HCT116 (cell line): Measurements from ENCODE around the gene BBX. TPM values are rescaled to one million over a fixed set of nuclear protein-coding genes. Genes with fewer than 3 reads are reported as not detected.

Source experiments
- ATAC-seq: fragments of 200-7000 bp; cut with Tn5 transposase; 2 replicates; pipeline ENCODE4 v1.9.1; 2020; ENCODE audit warnings: mild to moderate bottlenecking, moderate library complexity
- BruUV-seq: library from RNA; stranded (reverse); fragments of 400-500 nt; replicated peaks from 2 replicates; lab custom pipeline; 2021; lab: Mats Ljungman, UMichigan
- CTCF ChIA-PET: fragments of 300-600 bp; sonication (Branson Sonifier 250); formaldehyde crosslinking; loops from one replicate; lab custom pipeline; 2021; ENCODE audit warnings: antibody characterized with exemption; lab: Charles Lee
- POLR2A ChIA-PET: fragments of 300-600, 350-600 bp; sonication (Branson Sonifier 250); formaldehyde crosslinking; loops from one replicate; lab custom pipeline; 2021; ENCODE audit warnings: antibody characterized with exemption; lab: Charles Lee
- RAD21 ChIA-PET, 2 experiments: fragments of 300-600 bp; sonication (Branson Sonifier 250); formaldehyde crosslinking; loops; one replicate each; lab custom pipeline; 2023; ENCODE audit warnings: low total read pairs in 2 of 2; ENCODE audit not compliant: uncharacterized antibody in 2 of 2, unreplicated experiment in 2 of 2, low non-redundant PET in 1 of 2; lab: Charles Lee
- DNase-seq: peaks from one replicate; pipeline ENCODE4 v3.0.0-alpha.2; 2010; ENCODE audit warnings: low read depth, low spot score
- H2AFZ ChIP-seq: fragments of 200-600 bp; shearing (Covaris generic), sonication (generic); 2 replicates; pipeline ENCODE4 v1.6.1; 2017; ENCODE audit warnings: low read depth, mixed run types, mixed read lengths, antibody characterized with exemption, low read length; ENCODE audit not compliant: poor library complexity, severe bottlenecking
- H3K27ac ChIP-seq: 2 replicates; pipeline ENCODE4 v1.5.1; 2012; ENCODE audit warnings: low read depth, low read length
- H3K27me3 ChIP-seq: fragments of 200-600 bp; sonication (generic); 2 replicates; pipeline ENCODE4 v1.6.1; 2016; ENCODE audit warnings: mixed run types, low read length, mixed read lengths; ENCODE audit not compliant: insufficient read depth
- H3K36me3 ChIP-seq, 2 experiments: fragments of 200-500 bp in 1 of 2; fragments of 200-600 bp in 1 of 2; sonication (Bioruptor generic) in 1 of 2; sonication (generic) in 1 of 2; 2 replicates each; pipeline versions ENCODE4 v1.5.1 to v1.6.1; 2014 to 2016; ENCODE audit warnings: low read length in 2 of 2, inconsistent platforms in 1 of 2, mixed read lengths in 1 of 2, mixed run types in 1 of 2; ENCODE audit not compliant: insufficient read depth in 2 of 2, control insufficient read depth in 1 of 2
- H3K4me1 ChIP-seq, 2 experiments: fragments of 200-600 bp in 1 of 2; sonication (generic) in 1 of 2; 2 replicates each; pipeline versions ENCODE4 v1.5.1 to v1.6.1; 2012 to 2017; ENCODE audit warnings: low read length in 2 of 2, inconsistent platforms in 1 of 2, mild to moderate bottlenecking in 1 of 2, mixed read lengths in 1 of 2, mixed run types in 1 of 2, moderate library complexity in 1 of 2; ENCODE audit not compliant: insufficient read depth in 2 of 2, control insufficient read depth in 1 of 2
- H3K4me2 ChIP-seq: fragments of 200-600 bp; sonication (generic); 2 replicates; pipeline ENCODE4 v1.6.1; 2017; ENCODE audit warnings: mixed run types, low read length, mixed read lengths
- H3K4me3 ChIP-seq, 2 experiments: fragments of 200-600 bp in 1 of 2; sonication (generic) in 1 of 2; replicated peaks in 1 of 2; 2 replicates each; pipeline ENCODE4 v1.5.1; 2011 to 2016; ENCODE audit warnings: low read length in 2 of 2, control low read depth in 1 of 2, low read depth in 1 of 2, mild to moderate bottlenecking in 1 of 2, mixed read lengths in 1 of 2, mixed run types in 1 of 2
- H3K79me2 ChIP-seq: fragments of 200-600 bp; sonication (generic); 2 replicates; pipeline ENCODE4 v1.6.1; 2017; ENCODE audit warnings: mild to moderate bottlenecking, mixed run types, low read length, moderate library complexity, mixed read lengths; ENCODE audit not compliant: insufficient read depth
- H3K9ac ChIP-seq: fragments of 200-600 bp; sonication (generic); 2 replicates; pipeline ENCODE4 v1.6.1; 2016; ENCODE audit warnings: low read length, mixed read lengths
- H3K9me2 ChIP-seq: fragments of 200-600 bp; sonication (generic), shearing (Covaris generic); 2 replicates; pipeline ENCODE4 v1.6.1; 2017; ENCODE audit warnings: mixed run types, mild to moderate bottlenecking, moderate library complexity; ENCODE audit not compliant: insufficient read depth
- H3K9me3 ChIP-seq, 2 experiments: fragments of 200-500 bp in 1 of 2; fragments of 200-600 bp in 1 of 2; sonication (Bioruptor generic) in 1 of 2; sonication (generic) in 1 of 2; 2 replicates each; pipeline ENCODE4 v1.6.1; 2014 to 2017; ENCODE audit warnings: low read length in 2 of 2, mixed read lengths in 2 of 2, inconsistent platforms in 1 of 2, low read depth in 1 of 2, mild to moderate bottlenecking in 1 of 2, mixed run types in 1 of 2, moderate library complexity in 1 of 2; ENCODE audit not compliant: control insufficient read depth in 1 of 2, insufficient read depth in 1 of 2
- H4K20me1 ChIP-seq: fragments of 200-600 bp; sonication (generic), shearing (Covaris generic); 2 replicates; pipeline ENCODE4 v1.6.1; 2017; ENCODE audit warnings: mixed run types, mild to moderate bottlenecking, moderate library complexity; ENCODE audit not compliant: insufficient read depth
- CBX3 ChIP-seq: IDR thresholded peaks from 2 replicates; pipeline ENCODE4 v1.6.1; 2012; ENCODE audit warnings: low read depth
- EGR1 ChIP-seq: IDR thresholded peaks from 2 replicates; pipeline ENCODE4 v1.6.1; 2012; ENCODE audit warnings: low read depth
- EZH2 ChIP-seq: fragments of 200-600 bp; sonication (generic); IDR thresholded peaks from 2 replicates; pipeline ENCODE4 v1.6.1; 2017; ENCODE audit warnings: antibody characterized with exemption, mixed run types
- JUND ChIP-seq: IDR thresholded peaks from 2 replicates; pipeline ENCODE4 v1.6.1; 2012
- POLR2AphosphoS5 ChIP-seq: IDR thresholded peaks from 2 replicates; pipeline ENCODE4 v1.6.1; 2011; ENCODE audit warnings: mild to moderate bottlenecking, low read depth, low read length, moderate library complexity
- SP1 ChIP-seq: IDR thresholded peaks from 2 replicates; pipeline ENCODE4 v1.6.1; 2012; ENCODE audit warnings: low read depth
- TCF7L2 ChIP-seq: IDR thresholded peaks from 2 replicates; pipeline ENCODE4 v1.7.0; 2011; ENCODE audit warnings: borderline replicate concordance, inconsistent platforms; ENCODE audit not compliant: insufficient read depth, insufficient read length; ENCODE audit errors: extremely low read depth
- ZBTB33 ChIP-seq: IDR thresholded peaks from 2 replicates; pipeline ENCODE4 v1.6.1; 2011; ENCODE audit warnings: mild to moderate bottlenecking, low read length, moderate library complexity; ENCODE audit not compliant: insufficient replicate concordance; ENCODE audit errors: extremely low read depth
- ZFX ChIP-seq: fragments of 450-650 bp; IDR thresholded peaks from 2 replicates; pipeline ENCODE4 v1.6.1; 2017
- intact Hi-C: fragments of 100-400 bp; cut with micrococcal nuclease; formaldehyde crosslinking; loops from 2 replicates; pipeline ENCODE4 v1.10.0; 2022
- total RNA-seq: library from RNA; stranded (reverse); gene quantifications from one replicate; pipeline ENCODE4 v1.2.1, GENCODE V29; 2021; ENCODE audit not compliant: unreplicated experiment
- TF ChIP-seq, protein P1 (sequence below): IDR thresholded peaks from 2 replicates; pipeline ENCODE4 v1.6.1; 2012

The BBX gene
- total RNA-seq, 1 experiment from 2014 or later = 55.6 TPM

- Histone ChIP-seq H3K79me2 (no peaks in the 10 kb centered on the region), H3K4me1 (no peaks in the 10 kb centered on the region), H4K20me1 (no peaks in the 10 kb centered on the region), H3K9me3 (no peaks in the 10 kb centered on the region), H3K4me3 (no peak overlapping the region), H3K4me2 (no peak overlapping the region), H3K27ac (no peak overlapping the region), H2AFZ (no peak overlapping the region), H3K27me3 (no peaks in the 10 kb centered on the region), H3K9me2 (no peaks in the 10 kb centered on the region), H3K9ac (no peak overlapping the region), H3K36me3 (no peaks in the 10 kb centered on the region)
- CTCF ChIA-PET = no interaction called here
- POLR2A ChIA-PET = no interaction called here
- no TSS peak for BruUV-seq
- TF ChIP-seq EGR1 (no peak), POLR2AphosphoS5 (no peak), ZFX (no peak), TCF7L2 (no peak), SP1 (no peak), ZBTB33 (no peak), CBX3 (no peak), JUND (no peak), EZH2 (no peak)
- TF ChIP-seq, protein P1, sequence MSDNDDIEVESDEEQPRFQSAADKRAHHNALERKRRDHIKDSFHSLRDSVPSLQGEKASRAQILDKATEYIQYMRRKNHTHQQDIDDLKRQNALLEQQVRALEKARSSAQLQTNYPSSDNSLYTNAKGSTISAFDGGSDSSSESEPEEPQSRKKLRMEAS = no peak
- no peak for ATAC-seq
- RAD21 ChIA-PET = interaction anchor here in 1 of 2 experiments (0.5 kb wide), 1 partner anchor 72 kb away, joined by 4 read pairs; no protein-coding TSS in a partner anchor
- intact Hi-C loops = no loop called here
- no peak for DNase-seq
Observed at GRCh38 chr3:107516475-107516874, 6.3 kb upstream of the BBX start.
